HG03045 (cell line): ENCODE results near the gene SLC35A5.
A peak's percentile ranks its signal among the peaks of the same experiment; 100 is the strongest.

ENCODE experiments used
- ATAC-seq: cut with Tn5 transposase; IDR thresholded peaks from one replicate; pipeline ENCODE4 v1.9.1; 2021; ENCODE audit warnings: mild to moderate bottlenecking, moderate library complexity; ENCODE audit not compliant: unreplicated experiment

SLC35A5 gene

DNA sequence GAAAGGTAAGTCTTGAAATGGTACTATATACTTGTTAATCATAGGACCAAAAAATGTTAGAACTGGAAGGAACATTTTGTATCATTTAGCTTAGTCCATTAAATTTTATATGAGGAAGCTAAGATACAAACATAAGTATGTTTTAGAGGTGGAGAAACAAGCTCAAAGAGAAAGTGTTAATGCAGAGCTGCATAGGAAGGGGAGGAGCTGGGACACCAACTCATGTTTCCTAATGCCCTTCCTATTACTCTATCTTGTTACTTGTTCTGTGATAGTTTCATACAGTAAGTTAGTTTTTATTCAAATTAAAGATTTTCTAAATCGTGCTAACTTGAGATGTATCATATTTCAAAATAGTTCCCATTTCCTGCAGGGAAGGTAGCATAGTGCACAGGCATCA is 7.4 kb downstream of the SLC35A5 start:
- ATAC-seq, result no peak

DNA sequence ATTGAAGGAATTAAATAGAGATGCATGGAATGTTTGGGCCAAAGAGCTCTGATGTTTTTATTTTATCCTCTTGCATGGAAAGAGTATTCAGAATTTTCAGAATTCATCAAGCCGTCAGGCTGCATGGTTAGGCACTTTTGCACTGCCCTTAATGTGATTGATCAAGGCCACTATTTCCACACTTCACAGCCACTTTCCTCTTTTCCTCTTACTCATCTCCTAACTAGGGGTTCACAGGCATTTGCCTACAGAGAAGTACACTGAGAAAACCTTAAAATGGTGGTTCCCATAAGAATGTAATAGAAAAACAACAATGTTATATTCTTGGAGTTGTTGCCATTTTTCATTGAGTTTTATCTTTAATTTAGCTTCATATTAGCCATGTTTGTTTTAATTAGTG is 10.9 kb downstream of the SLC35A5 start:
- no peak for ATAC-seq

DNA sequence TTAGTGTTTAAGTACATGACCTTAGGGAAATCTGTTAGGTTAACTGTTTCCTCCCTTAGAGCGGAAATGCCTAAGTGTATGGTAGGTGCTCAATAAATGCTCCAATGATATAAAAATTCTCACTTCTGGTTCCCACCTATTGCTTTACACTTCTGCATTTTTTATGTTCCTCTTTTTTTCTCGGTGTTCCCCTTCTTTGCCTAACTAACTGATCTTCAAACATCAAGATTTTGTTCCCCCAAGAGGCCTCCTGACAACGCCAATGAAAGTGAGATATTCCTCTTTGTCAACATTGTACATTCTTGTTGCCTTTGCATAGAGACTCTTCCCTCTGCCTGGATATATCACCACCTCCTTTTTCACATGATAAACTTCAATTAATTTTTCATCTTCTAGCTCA is 17.4 kb downstream of the SLC35A5 start:
- no peak for ATAC-seq

DNA sequence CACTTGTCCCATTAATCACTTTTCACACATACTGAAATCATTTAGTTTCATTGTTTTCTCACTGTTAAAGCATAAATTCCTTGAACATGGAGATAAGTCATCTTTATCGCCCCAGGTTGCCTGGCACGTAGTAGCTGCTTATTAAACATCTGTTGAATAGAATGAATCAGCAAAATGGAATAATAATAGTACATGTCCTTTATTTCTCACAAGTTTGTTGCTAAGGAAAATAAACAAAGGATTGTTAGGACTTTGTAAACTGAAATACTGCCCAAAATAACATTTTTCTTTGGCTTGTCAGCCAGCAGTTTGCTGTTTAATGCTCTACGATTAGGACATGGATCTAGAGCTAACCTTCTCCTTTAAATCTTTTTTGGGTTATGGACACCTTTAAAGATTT is 17.9 kb downstream of the SLC35A5 start:
- no peak for ATAC-seq

DNA sequence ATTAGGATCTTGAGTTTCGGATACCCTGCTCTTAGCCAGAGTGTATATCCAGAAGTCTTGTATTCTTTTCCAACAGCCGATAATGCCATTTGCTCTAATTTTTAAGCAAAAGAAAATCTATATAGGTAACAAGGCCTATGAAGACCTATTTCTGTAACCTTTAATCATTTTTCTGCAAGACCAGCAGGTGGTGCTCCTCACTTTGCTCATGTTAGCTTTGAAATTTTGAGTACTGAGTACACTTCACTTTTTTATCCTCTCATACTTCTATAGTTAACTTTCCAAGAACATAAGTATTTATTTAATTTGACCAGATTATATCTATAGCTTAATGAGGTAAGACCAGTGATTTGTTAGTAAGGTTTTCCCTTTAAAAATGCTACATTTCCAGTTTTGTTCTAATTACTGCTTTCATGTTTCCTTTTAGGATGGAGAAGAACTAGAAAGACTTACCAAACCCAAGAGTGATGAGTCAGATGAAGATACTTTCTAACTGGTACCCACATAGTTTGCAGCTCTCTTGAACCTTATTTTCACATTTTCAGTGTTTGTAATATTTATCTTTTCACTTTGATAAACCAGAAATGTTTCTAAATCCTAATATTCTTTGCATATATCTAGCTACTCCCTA is 20.5 kb downstream of the SLC35A5 start:
- ATAC-seq, result no peak

DNA sequence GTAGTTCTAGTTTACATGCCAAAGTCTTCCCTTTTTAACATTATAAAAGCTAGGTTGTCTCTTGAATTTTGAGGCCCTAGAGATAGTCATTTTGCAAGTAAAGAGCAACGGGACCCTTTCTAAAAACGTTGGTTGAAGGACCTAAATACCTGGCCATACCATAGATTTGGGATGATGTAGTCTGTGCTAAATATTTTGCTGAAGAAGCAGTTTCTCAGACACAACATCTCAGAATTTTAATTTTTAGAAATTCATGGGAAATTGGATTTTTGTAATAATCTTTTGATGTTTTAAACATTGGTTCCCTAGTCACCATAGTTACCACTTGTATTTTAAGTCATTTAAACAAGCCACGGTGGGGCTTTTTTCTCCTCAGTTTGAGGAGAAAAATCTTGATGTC is 21.3 kb downstream of the SLC35A5 start:
- no peak for ATAC-seq

DNA sequence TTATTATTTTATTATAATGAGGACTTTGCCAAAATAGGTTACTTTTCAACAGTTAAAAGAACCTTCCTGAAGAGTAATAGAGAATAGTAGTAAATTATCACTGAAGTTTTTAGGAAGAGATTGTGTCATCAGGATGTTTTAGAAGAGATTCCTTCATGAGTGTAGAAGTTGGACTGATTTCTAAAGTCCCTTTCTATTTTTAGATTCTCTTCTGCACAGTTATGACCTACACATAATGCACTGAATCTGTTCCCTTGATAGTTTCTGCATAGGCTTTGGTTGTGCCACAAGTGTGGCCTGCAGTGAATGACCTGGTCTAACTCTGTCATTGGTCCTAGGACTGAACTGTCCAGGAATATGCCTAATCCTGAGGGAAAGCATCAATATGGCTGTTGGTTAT is 23.9 kb downstream of the SLC35A5 start:
- no peak for ATAC-seq

DNA sequence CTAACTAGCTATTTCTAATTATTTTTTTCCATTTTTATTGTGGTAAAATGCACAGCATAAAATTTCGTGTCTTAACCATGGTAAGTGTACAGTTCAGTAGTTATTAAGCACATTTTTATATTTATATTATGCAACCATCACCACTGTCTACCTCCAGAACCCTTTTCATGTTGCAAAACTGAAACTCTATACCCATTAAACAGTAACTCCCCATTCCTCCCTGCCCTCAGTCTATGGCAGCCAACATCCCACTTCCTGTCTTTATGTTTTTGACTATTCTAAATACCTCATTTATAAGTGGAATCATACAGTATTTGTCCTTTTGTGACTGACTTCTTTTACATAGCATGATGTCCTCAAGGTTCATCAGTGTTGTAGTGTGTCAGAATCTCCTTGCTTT is 25.5 kb downstream of the SLC35A5 start:
- ATAC-seq, result no peak

DNA sequence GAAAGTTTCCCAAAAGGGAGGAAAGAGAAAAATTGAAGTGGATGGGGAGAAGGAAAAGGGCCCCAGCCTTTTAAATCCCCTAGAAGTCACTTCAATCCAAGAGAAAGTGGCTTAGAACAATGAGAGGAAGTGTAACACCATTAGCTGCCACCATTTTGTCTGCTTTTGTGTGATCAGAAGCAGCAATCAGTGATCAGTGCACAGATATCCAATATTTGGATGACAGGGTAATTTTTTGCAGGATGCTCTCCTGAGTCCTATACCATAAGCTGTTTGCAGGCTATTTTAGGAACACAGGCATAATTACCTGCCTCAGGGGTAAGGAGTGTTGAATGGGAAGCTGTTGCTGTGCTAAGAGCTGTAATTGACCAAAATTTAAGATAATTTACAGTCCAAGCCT is 31.4 kb downstream of the SLC35A5 start:
- ATAC-seq, result no peak

DNA sequence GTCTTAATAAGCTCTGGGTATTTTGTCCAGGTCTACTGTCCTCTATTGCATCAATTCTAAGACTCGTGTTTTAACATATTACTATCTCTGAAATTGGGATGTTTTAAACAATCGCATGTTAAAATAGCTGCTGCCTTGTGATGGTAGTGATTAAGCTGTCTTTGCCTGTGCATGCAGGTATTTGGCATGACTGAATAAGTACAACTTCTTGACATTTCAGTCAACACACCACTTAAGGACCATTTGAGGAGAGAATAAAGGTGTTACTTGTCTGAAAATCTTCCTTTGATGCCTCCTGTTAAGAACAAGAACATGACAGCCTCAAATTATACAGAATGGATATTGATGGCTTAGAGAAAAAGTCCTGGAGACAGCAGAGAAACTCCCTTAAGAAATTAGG is 33.0 kb downstream of the SLC35A5 start:
- ATAC-seq, result no peak

DNA sequence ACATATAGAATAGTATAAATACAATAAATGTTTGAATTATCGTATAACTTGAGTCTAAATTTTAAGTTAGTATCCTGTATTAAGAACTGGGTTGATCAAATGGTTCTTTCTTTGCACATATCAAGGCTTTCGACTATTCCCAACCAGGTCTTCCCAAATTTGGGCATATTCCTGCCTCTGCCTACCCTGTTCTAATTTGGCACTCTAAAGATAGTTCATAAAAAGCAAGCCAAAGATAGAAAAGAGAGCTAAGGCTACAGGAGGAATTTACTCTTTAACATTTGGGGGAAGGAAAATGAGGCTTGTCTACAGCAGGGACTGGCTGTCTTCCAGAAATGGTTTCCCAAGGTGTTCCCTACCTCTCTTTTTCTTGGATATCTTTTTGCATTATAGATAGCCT is 36.1 kb downstream of the SLC35A5 start:
- no peak for ATAC-seq

DNA sequence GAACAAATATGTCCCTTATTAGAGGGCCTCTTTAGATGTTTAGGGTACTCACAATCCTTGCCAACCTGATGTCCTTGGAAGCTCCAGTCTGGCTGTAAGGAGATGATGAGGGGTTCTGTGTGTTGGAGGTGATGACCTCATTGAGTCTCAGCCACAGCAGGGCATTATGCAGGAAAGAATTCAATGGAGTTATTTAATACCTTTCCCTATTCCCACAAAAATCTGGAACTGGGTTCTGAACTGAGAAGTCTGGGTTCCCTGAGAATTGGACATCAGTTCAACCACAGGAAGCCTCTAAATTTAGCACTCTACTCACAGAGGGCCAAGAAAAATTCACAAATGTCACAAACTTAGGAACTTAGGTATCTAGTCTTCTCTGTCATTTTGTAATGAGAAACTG is 36.9 kb downstream of the SLC35A5 start:
- no peak for ATAC-seq

DNA sequence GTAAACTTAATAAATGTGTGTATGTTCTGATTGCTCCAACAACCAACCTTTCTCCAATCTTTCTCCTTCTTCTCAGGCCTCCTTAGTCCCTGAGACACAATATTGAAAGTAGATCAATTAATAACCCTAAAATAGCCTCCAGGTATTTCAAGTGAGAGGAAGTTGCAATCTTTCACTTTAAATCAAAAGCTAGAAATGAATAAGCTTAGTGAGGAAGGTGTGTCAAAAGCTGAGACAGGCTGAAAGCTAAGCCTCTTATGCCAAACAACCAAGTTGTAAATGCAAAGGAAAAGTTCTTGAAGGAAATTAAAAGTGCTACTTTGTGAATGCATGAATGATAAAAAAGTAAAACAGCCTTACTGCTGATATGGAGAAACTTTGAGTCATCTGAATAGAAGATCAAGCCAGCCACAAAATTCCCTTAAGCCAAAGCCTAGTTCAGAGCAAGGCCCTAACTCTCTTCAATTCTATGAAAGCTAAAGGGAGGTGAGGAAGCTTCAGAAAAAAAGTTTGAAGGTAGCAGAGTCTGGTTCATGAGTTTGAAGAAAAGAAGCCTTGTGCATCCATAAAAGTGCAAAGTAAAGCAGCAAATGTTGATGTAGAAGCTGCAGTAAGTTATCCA is 40.5 kb downstream of the SLC35A5 start:
- peak; percentile 57 for ATAC-seq

DNA sequence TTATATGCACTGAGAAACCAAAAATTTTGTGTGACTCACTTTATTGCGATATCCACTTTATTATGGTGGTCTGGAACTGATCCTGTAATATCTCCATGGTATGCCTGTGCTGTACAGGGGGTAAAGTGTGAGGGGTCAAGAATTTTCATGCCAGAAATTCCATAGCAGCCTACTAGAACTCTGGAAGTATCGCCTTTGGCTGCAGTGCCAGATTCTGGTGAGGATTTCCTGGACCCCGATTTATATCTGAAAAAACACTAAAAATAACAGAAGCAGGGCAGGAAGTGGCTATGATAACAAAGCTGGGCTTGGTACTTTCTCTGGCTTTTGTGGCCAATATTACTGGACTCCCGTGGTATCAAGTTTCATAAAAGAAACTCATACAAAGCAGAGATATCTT is 42.7 kb downstream of the SLC35A5 start:
- ATAC-seq, result no peak

DNA sequence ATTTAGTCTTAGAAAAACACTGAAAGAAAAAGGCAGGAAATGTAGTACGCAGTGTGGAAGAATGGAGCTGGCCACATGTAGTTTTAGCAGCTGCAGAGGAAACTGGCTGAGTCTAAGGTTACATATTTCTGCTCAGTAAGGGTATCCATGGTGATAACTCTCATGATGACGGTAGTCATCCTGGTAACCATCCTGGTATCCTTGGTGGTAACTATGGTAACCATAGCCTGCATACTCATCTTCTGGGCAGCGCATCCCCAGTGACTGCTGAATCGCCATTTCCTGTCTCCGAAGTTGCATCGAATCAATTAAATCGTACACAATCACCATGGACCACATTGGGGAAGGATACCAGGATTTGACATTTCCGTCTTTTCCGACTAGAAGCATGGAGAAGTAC is 43.4 kb downstream of the SLC35A5 start:
- ATAC-seq, result no peak

DNA sequence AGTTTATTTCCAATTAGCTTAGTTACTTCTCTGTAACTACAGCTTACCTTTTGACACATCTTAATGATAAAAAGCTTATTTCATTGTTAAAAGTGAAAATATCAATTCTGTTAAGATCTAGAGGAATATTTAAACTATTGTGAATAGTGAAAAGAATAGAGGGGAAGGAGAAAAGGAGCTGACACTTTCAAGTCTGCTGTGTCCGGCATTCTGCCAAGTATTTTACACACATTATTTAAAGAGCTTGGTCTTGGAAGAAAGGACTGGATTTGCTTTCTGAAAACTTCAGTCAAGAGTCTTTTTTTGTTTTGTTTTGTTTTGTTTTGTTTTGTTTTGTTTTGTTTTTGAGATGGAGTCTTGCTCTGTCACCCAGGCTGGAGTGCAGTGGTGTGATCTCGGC is 44.3 kb downstream of the SLC35A5 start:
- ATAC-seq, result no peak

DNA sequence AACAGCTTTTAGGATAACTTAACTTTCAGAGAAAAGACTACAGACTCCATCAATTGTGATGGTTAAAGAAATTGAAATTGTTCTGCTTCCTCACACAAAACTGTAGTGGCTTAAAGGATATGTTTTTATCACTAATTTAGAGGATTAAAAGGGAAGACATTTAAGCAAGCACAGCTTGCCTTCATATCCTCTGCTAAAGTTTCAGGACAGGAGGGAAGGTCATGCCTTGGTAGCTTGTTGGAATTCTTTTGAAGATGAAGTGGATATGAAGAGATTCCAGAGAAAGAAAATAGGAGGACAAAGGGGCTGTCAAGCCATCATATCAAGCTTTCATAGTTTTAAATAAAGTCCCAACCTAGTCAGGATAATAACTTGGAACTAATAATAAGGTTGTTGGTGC is 46.0 kb downstream of the SLC35A5 start:
- no peak for ATAC-seq

DNA sequence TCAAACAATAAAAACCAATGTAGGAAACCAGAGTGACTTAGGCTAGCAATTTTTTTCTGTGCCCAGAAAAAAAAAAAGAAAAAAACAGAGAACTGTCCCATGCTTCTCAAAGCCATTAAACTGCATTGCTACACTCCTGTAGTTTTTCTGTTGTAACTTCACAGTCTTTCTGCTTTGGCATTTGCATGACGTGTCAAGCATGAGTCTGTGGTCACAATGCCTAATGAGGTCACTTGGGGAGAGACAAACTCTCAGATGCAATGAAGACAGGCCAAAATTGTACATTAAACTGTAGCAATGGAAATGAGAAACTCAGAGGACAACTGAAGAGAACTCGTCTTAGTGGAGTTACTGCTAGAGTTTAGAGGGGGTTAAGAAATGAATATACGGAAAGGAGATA is 48.3 kb downstream of the SLC35A5 start:
- no peak for ATAC-seq

DNA sequence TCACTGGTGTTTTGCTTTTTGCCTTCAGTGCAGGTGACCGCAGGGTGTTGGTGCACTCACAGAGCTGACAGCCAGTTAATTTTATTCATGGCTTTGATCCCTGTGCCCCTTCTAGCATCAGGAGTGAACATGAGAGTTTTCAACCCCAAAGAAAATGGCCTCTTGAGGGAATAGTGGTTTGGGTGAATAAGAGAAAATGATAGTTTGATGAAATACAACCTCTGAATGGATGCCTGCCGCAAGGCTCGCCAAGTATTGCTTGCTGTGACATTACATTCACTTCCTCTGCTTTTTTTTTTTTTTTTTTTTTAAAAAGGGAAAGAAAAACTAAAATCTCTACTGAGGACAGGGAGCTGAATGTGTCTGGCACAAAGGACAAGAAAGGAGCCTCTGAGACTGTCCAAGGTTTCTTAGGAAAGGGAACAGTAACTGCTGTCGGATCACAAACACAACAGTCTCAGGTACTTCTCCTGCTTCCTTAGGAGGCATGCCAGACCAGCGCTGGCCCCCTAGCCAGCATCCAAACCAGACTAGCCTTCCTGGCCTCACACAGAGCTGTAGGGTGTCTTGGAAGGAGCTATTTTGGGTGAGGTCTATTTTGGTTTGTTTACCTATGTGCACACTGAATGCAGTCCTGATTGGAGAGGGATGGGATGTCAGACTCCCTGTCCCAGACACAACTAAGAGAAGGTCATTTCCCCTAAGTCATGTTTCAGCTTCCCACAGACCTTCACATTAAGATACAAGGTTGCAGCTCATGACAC is 50.1 kb downstream of the SLC35A5 start:
- ATAC-seq, result no peak

DNA sequence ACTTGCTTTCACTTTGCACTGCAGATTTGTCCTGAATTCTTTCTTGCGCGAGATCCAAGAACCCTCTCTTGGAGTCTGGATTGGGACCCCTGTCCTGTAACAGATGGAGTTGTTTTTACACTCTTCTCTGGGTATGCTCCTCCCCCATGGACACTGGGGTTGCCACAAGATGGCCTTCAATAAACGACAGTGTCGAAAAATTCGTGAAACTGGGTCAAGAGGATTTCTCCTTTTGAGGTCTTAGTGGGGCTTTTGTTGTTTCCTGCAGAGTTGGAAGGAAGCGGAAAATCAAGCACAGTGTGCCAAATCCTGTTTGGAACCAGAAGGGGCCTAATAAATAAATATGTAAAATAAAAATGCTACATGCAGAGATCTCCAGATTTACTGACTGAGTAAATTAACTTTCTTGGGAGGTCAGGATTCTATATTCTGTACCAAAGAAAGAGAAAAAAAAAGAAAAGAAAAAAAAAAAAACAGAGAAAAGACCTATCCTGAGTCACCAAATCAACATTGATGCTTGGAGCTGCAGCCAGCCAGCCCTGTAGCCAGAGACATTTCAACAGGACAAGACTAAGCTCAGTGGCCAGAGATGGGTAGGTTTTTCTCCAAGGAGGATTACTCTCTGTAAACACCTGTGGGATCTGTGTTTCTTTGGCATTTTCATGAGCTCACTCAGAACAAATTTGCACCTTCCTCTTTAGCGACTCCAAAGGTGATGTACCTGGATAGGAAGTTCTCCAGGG is 54.3 kb downstream of the SLC35A5 start:
- ATAC-seq, result no peak

DNA sequence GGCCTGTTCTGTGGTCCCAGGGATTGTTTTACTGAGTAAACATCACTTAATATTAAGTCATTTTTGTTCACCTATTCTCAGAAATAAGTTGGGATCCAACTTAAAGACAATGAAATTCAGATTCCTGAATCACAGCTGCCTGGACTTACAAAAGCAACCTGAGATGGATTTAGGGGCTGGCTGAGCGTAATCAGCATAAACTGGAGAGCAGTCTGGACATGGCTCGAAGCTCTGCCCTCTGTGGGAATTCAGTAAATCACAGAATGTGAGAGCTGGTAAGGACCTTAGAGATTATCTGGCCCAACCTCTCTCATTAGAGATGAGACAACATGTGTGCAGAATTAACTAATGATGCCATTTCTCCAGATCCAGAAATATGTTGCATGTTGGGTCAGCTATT is 55.4 kb downstream of the SLC35A5 start:
- ATAC-seq, result no peak

DNA sequence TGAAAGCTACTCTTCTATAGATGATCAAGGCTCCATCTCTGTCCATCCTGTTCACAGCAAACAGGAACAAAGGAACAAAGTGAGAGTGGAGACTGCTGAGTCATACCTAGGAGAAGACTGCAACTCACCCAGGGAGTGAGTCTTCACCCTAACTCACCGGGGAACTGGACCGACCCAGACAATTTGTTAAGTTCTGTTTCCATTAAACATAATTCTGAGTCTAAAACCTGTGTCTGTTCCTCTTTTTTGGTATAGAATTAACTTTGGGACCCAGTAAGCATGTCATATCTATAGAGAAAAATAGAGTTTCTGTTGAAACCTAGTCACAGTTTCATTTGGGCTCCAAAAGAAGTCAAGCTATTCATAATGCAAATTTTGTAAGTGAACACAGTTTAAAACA is 57.5 kb downstream of the SLC35A5 start:
- peak; percentile 72 for ATAC-seq
